H9 (cell line): ENCODE results near the gene RTTN. TPM values are rescaled to one million over a fixed set of nuclear protein-coding genes. Genes with fewer than 3 reads are reported as not detected.

Experiments used
- DNase-seq: peaks from one replicate; pipeline ENCODE4 v3.0.0-alpha.2; 2017
- H2AFZ ChIP-seq: one replicate; pipeline ENCODE4 v1.6.1; 2013; ENCODE audit warnings: mild to moderate bottlenecking, low read length, control low read depth, moderate library complexity
- H2AK5ac ChIP-seq: 2 replicates; pipeline ENCODE4 v1.6.1; 2013; ENCODE audit warnings: low read length, control low read depth, mixed read lengths; ENCODE audit not compliant: insufficient read length
- H2BK120ac ChIP-seq: one replicate; pipeline ENCODE4 v1.6.1; 2013; ENCODE audit warnings: low read depth, mild to moderate bottlenecking, low read length, control low read depth, inconsistent platforms; ENCODE audit not compliant: poor library complexity, severe bottlenecking
- H2BK12ac ChIP-seq: 2 replicates; pipeline ENCODE4 v1.6.1; 2013; ENCODE audit warnings: low read length, control low read depth, mixed read lengths, low read depth; ENCODE audit not compliant: insufficient read length
- H2BK15ac ChIP-seq: 2 replicates; pipeline ENCODE4 v1.6.1; 2013; ENCODE audit warnings: low read depth, low read length, control low read depth
- H2BK20ac ChIP-seq: one replicate; pipeline ENCODE4 v1.6.1; 2013; ENCODE audit warnings: low read depth, mild to moderate bottlenecking, low read length, control low read depth, inconsistent platforms; ENCODE audit not compliant: poor library complexity, severe bottlenecking
- H2BK5ac ChIP-seq: 2 replicates; pipeline ENCODE4 v1.6.1; 2013; ENCODE audit warnings: low read length, control low read depth, mixed read lengths; ENCODE audit not compliant: insufficient read length
- H3K14ac ChIP-seq: 2 replicates; pipeline ENCODE4 v1.6.1; 2013; ENCODE audit warnings: low read length, control low read depth; ENCODE audit not compliant: insufficient read depth
- H3K18ac ChIP-seq: 2 replicates; pipeline ENCODE4 v1.6.1; 2013; ENCODE audit warnings: low read depth, mild to moderate bottlenecking, mixed read lengths, low read length, control low read depth; ENCODE audit not compliant: insufficient read length
- H3K23ac ChIP-seq: 2 replicates; pipeline ENCODE4 v1.6.1; 2013; ENCODE audit warnings: low read length, control low read depth, mixed read lengths, low read depth; ENCODE audit not compliant: insufficient read length
- H3K23me2 ChIP-seq: 2 replicates; pipeline ENCODE4 v1.6.1; 2013; ENCODE audit warnings: low read depth, mild to moderate bottlenecking, mixed read lengths, low read length, control low read depth; ENCODE audit not compliant: insufficient read length, poor library complexity, severe bottlenecking
- H3K27ac ChIP-seq: 2 replicates; pipeline ENCODE4 v1.5.1; 2013; ENCODE audit warnings: low read length, control low read depth, mixed read lengths, low read depth; ENCODE audit not compliant: insufficient read length
- H3K27me3 ChIP-seq: 2 replicates; pipeline ENCODE4 v1.6.1; 2013; ENCODE audit warnings: low read length, control low read depth, inconsistent platforms; ENCODE audit not compliant: insufficient read depth
- H3K4ac ChIP-seq: 2 replicates; pipeline ENCODE4 v1.6.1; 2013; ENCODE audit warnings: low read depth, mild to moderate bottlenecking, control low read depth, inconsistent platforms, low read length, moderate library complexity
- H3K4me1 ChIP-seq: 2 replicates; pipeline ENCODE4 v1.6.1; 2013; ENCODE audit warnings: low read length, control low read depth, inconsistent platforms; ENCODE audit not compliant: insufficient read depth
- H3K4me2 ChIP-seq: 2 replicates; pipeline ENCODE4 v1.6.1; 2013; ENCODE audit warnings: low read length, control low read depth, mixed read lengths; ENCODE audit not compliant: insufficient read length, insufficient read depth
- H3K56ac ChIP-seq: 2 replicates; pipeline ENCODE4 v1.6.1; 2013; ENCODE audit warnings: low read depth, mild to moderate bottlenecking, mixed read lengths, low read length, control low read depth; ENCODE audit not compliant: insufficient read length
- H3K79me1 ChIP-seq: 2 replicates; pipeline ENCODE4 v1.6.1; 2013; ENCODE audit warnings: low read depth, mild to moderate bottlenecking, moderate library complexity, low read length, control low read depth, inconsistent platforms; ENCODE audit not compliant: insufficient read depth, poor library complexity, severe bottlenecking
- H3K79me2 ChIP-seq: 2 replicates; pipeline ENCODE4 v1.6.1; 2013; ENCODE audit warnings: low read length, control low read depth, inconsistent platforms; ENCODE audit not compliant: insufficient read depth
- H3K9ac ChIP-seq: 2 replicates; pipeline ENCODE4 v1.6.1; 2013; ENCODE audit warnings: low read length, control low read depth, mixed read lengths; ENCODE audit not compliant: insufficient read length; ENCODE audit errors: extremely low read depth
- H3K9me3 ChIP-seq: one replicate; pipeline ENCODE4 v1.6.1; 2013; ENCODE audit warnings: low read depth, low read length, inconsistent platforms; ENCODE audit not compliant: control insufficient read depth
- H3T11ph ChIP-seq: one replicate; pipeline ENCODE4 v1.6.1; 2013; ENCODE audit warnings: mild to moderate bottlenecking, low read length, control low read depth, inconsistent platforms
- H4K20me1 ChIP-seq: one replicate; pipeline ENCODE4 v1.6.1; 2013; ENCODE audit not compliant: control insufficient read depth, insufficient read length, insufficient read depth
- H4K5ac ChIP-seq: 2 replicates; pipeline ENCODE4 v1.6.1; 2013; ENCODE audit warnings: low read depth, mild to moderate bottlenecking, mixed read lengths, low read length, control low read depth; ENCODE audit not compliant: insufficient read length
- H4K8ac ChIP-seq: replicated peaks from 2 replicates; pipeline ENCODE4 v1.6.1; 2013; ENCODE audit warnings: low read length, control low read depth, mixed read lengths, low read depth; ENCODE audit not compliant: insufficient read length
- H4K91ac ChIP-seq: 2 replicates; pipeline ENCODE4 v1.6.1; 2013; ENCODE audit warnings: low read depth, mild to moderate bottlenecking, moderate library complexity, mixed read lengths, low read length, control low read depth; ENCODE audit not compliant: insufficient read length
- H3K27ac Mint-ChIP-seq, 3 experiments: 2 replicates in 2 of 3; 3 replicates in 1 of 3; pipeline ENCODE4 v1.8.0; 2020 to 2021; ENCODE audit warnings: mixed read lengths in 3 of 3, mild to moderate bottlenecking in 1 of 3, moderate library complexity in 1 of 3
- H3K27me3 Mint-ChIP-seq: 2 replicates; pipeline ENCODE4 v1.8.0; 2021; ENCODE audit warnings: low read depth, mild to moderate bottlenecking, moderate library complexity, mixed read lengths
- H3K36me3 Mint-ChIP-seq, 3 experiments: 2 replicates in 2 of 3; 3 replicates in 1 of 3; pipeline ENCODE4 v1.8.0; 2020 to 2021; ENCODE audit warnings: low read depth in 3 of 3, mixed read lengths in 3 of 3; ENCODE audit not compliant: insufficient read depth in 1 of 3
- H3K4me1 Mint-ChIP-seq, 2 experiments: 2 replicates each; pipeline ENCODE4 v1.8.0; 2020; ENCODE audit warnings: mixed read lengths in 2 of 2
- H3K4me3 Mint-ChIP-seq, 2 experiments: 2 replicates in 1 of 2; 3 replicates in 1 of 2; pipeline ENCODE4 v1.8.0; 2020 to 2021; ENCODE audit warnings: mild to moderate bottlenecking in 2 of 2, mixed read lengths in 2 of 2, moderate library complexity in 1 of 2
- H3K9me3 Mint-ChIP-seq, 2 experiments: 2 replicates in 1 of 2; 3 replicates in 1 of 2; pipeline ENCODE4 v1.8.0; 2020; ENCODE audit warnings: mild to moderate bottlenecking in 2 of 2, mixed read lengths in 2 of 2, moderate library complexity in 1 of 2
- WGBS: extraction: QIAGEN DNeasy Blood & Tissue Kit; methylation state at CpG from one replicate; pipeline ENCODE4 v1.1.7; 2013; ENCODE audit warnings: missing lambda C conversion rate, low lambda C conversion rate, mixed read lengths; ENCODE audit not compliant: insufficient read length; ENCODE audit errors: extremely low coverage; 5-methylcytosine and 5-hydroxymethylcytosine counted together
- total RNA-seq: library from RNA; stranded (reverse); gene quantifications from 2 replicates; pipeline ENCODE4 v1.2.1, GENCODE V29; 2021
- TF ChIP-seq, protein P1 (sequence below): fragments of 200-600 bp; sonication (generic); conservative IDR thresholded peaks from 3 replicates; pipeline ENCODE4 v1.8.0; 2021; ENCODE audit warnings: antibody characterized with exemption, mild to moderate bottlenecking

Gene RTTN
- total RNA-seq, 1 experiment from 2014 or later = 17.6 TPM

DNA sequence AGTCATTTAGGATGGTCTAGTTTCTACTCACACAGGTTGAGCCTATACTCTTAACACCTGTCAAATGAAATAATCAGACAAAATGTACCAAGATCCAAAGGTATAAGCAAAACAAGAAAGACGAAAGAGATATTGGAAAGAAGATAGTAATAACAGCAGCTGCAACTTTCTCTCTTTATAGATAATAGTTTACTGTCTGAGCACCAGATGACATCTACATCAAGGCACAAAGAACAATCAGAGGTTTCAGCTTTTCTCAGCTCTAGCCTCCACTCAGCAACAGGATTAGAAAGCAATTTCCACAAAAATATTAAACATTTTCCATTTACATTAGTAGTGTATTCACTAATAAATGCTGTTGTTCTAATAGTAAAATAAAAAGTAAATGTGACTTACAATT is 66.3 kb downstream of the RTTN start:
- Histone ChIP-seq H3K27me3 (no peaks in the 10 kb centered on the region), H2BK5ac (no peak overlapping the region), H4K91ac (no peak overlapping the region), H3K79me1 (no peaks in the 10 kb centered on the region), H2BK15ac (no peak overlapping the region), H3K4me1 (no peaks in the 10 kb centered on the region), H4K5ac (no peak overlapping the region), H2BK120ac (no peak overlapping the region), H3K9me3 (no peaks in the 10 kb centered on the region), H3K9ac (no peak overlapping the region), H3T11ph (no peak overlapping the region), H3K4me2 (no peak overlapping the region), H3K23ac (no peak overlapping the region), H3K56ac (no peak overlapping the region), H2AFZ (no peak overlapping the region), H2BK20ac (no peak overlapping the region), H3K14ac (no peak overlapping the region), H3K27ac (no peak overlapping the region), H3K18ac (no peak overlapping the region), H2AK5ac (no peak overlapping the region), H3K79me2 (no peaks in the 10 kb centered on the region), H4K8ac (no peak overlapping the region), H3K23me2 (no peaks in the 10 kb centered on the region), H2BK12ac (no peak overlapping the region), H3K4ac (no peak overlapping the region), H4K20me1 (no peaks in the 10 kb centered on the region)
- TF ChIP-seq, protein P1, sequence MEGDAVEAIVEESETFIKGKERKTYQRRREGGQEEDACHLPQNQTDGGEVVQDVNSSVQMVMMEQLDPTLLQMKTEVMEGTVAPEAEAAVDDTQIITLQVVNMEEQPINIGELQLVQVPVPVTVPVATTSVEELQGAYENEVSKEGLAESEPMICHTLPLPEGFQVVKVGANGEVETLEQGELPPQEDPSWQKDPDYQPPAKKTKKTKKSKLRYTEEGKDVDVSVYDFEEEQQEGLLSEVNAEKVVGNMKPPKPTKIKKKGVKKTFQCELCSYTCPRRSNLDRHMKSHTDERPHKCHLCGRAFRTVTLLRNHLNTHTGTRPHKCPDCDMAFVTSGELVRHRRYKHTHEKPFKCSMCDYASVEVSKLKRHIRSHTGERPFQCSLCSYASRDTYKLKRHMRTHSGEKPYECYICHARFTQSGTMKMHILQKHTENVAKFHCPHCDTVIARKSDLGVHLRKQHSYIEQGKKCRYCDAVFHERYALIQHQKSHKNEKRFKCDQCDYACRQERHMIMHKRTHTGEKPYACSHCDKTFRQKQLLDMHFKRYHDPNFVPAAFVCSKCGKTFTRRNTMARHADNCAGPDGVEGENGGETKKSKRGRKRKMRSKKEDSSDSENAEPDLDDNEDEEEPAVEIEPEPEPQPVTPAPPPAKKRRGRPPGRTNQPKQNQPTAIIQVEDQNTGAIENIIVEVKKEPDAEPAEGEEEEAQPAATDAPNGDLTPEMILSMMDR = no peak
- DNase-seq = no peak
- Mint-ChIP-seq H3K27me3 (no peaks in the 10 kb centered on the region), H3K9me3 (peaks cover 0 to 2% of the 10 kb centered on the region in 2 experiments; a peak in 1 of 5 replicates), H3K36me3 (peaks cover 5 to 17% (median 17%) of the 10 kb centered on the region in 3 experiments; a peak in 6 of 7 replicates), H3K4me1 (no peaks in the 10 kb centered on the region), H3K27ac (no peak overlapping the region; a peak in 1 of 7 replicates), H3K4me3 (no peak overlapping the region)
- WGBS = no CpG with 5 or more reads among the region's 1 CpG
